PC-9 (cell line): ENCODE results near the gene SLC10A6. TPM values are rescaled to one million over a fixed set of nuclear protein-coding genes. Genes with fewer than 3 reads are reported as not detected.

ENCODE experiments used
- BruUV-seq: library from RNA; stranded (reverse); fragments of 400-500 nt; replicated peaks from 2 replicates; lab custom pipeline; 2021; lab: Mats Ljungman, UMichigan
- CTCF ChIA-PET: fragments of 300-600 bp; sonication (Branson Sonifier 250); formaldehyde crosslinking; loops from one replicate; lab custom pipeline; 2022; ENCODE audit warnings: antibody characterized with exemption; lab: Charles Lee
- POLR2A ChIA-PET: fragments of 300-600 bp; sonication (Branson Sonifier 250); formaldehyde crosslinking; loops from one replicate; lab custom pipeline; 2022; ENCODE audit warnings: antibody characterized with exemption; ENCODE audit not compliant: unreplicated experiment; lab: Charles Lee
- DNase-seq, 2 experiments: peaks; one replicate each; pipeline versions ENCODE4 v3.0.0 to v3.0.0-alpha.2; 2015 to 2022; ENCODE audit warnings: mixed read lengths in 1 of 2
- H2AFZ ChIP-seq: fragments of 200-600 bp; sonication (generic); 2 replicates; pipeline ENCODE4 v1.8.1; 2017; ENCODE audit warnings: antibody characterized with exemption
- H3F3A ChIP-seq: fragments of 200-600 bp; sonication (generic); 2 replicates; pipeline ENCODE4 v1.8.1; 2017; ENCODE audit warnings: antibody characterized with exemption, mild to moderate bottlenecking, low read depth; ENCODE audit not compliant: insufficient read depth
- H3K27ac ChIP-seq: fragments of 200-600 bp; sonication (generic); 2 replicates; pipeline ENCODE4 v1.6.1; 2016; ENCODE audit warnings: mixed run types
- H3K27me3 ChIP-seq: fragments of 200-600 bp; sonication (generic); 2 replicates; pipeline ENCODE4 v1.6.1; 2016; ENCODE audit warnings: low read depth, mixed run types; ENCODE audit not compliant: insufficient read depth
- H3K36me3 ChIP-seq: fragments of 200-600 bp; sonication (generic); 2 replicates; pipeline ENCODE4 v1.6.1; 2016; ENCODE audit warnings: low read depth, mixed run types
- H3K4me1 ChIP-seq: fragments of 200-600 bp; sonication (generic); replicated peaks from 2 replicates; pipeline ENCODE4 v1.6.1; 2016; ENCODE audit warnings: mixed run types; ENCODE audit not compliant: insufficient read depth
- H3K4me2 ChIP-seq: fragments of 200-600 bp; sonication (generic); 2 replicates; pipeline ENCODE4 v1.6.1; 2017; ENCODE audit warnings: mixed run types
- H3K4me3 ChIP-seq: fragments of 200-600 bp; sonication (generic); 2 replicates; pipeline ENCODE4 v1.6.1; 2016; ENCODE audit warnings: mixed run types
- H3K79me2 ChIP-seq: fragments of 200-600 bp; sonication (generic); 2 replicates; pipeline ENCODE4 v1.6.1; 2017; ENCODE audit warnings: low read depth, mixed run types
- H3K9me2 ChIP-seq: fragments of 200-600 bp; sonication (generic); 2 replicates; pipeline ENCODE4 v1.8.1; 2017; ENCODE audit warnings: mild to moderate bottlenecking; ENCODE audit not compliant: insufficient read depth
- H3K9me3 ChIP-seq: fragments of 200-600 bp; sonication (generic); 2 replicates; pipeline ENCODE4 v1.8.1; 2016; ENCODE audit warnings: low read depth; ENCODE audit not compliant: insufficient read depth
- H4K20me1 ChIP-seq: fragments of 200-600 bp; sonication (generic); 2 replicates; pipeline ENCODE4 v1.8.1; 2017; ENCODE audit not compliant: insufficient read depth
- EZH2 ChIP-seq: fragments of 200-600 bp; sonication (generic); IDR thresholded peaks from 2 replicates; pipeline ENCODE4 v1.8.0; 2017; ENCODE audit warnings: antibody characterized with exemption, low read depth
- intact Hi-C: fragments of 100-400 bp; cut with micrococcal nuclease; formaldehyde crosslinking; loops from one replicate; pipeline ENCODE4 v1.10.0; 2022; ENCODE audit not compliant: unreplicated experiment
- total RNA-seq: library from RNA; stranded (reverse); gene quantifications from 2 replicates; pipeline ENCODE4 v1.2.3, GENCODE V29; 2021
- TF ChIP-seq, protein P1 (sequence below): fragments of 200-600 bp; sonication (generic); conservative IDR thresholded peaks from 2 replicates; pipeline ENCODE4 v1.6.1; 2017; ENCODE audit warnings: mixed run types, antibody characterized with exemption, mild to moderate bottlenecking, moderate library complexity

Gene SLC10A6
- total RNA-seq, 1 experiment from 2014 or later: not detected

DNA sequence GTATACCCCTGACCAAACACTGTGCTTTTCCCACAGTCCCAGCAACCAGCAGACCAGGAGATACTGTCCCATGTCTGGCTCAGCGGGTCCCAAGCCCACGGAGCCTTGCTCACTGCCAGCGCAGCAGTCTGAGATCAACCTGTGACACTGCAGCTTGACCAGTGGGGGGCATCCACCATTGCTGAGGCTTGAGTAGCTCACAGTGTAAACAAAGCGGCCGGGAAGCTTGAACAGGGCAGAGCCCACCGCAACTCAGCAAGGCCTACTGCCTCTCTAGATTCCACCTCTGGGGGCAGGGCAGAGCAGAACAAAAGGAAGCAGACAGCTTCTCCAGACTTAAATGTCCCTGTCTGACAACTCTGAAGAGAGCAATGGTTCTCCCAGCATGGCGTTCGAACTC lies 58.1 kb downstream of the SLC10A6 start:
- Histone ChIP-seq H3K27ac (no peak overlapping the region), H3K4me1 (no peaks in the 10 kb centered on the region), H3K36me3 (no peaks in the 10 kb centered on the region), H3F3A (no peaks in the 10 kb centered on the region), H3K27me3 (no peaks in the 10 kb centered on the region), H3K4me3 (no peak overlapping the region), H3K79me2 (no peaks in the 10 kb centered on the region), H3K4me2 (no peak overlapping the region), H3K9me3 (no peaks in the 10 kb centered on the region), H4K20me1 (no peaks in the 10 kb centered on the region), H2AFZ (no peak overlapping the region), H3K9me2 (no peaks in the 10 kb centered on the region)
- CTCF ChIA-PET: interaction anchor here (0.6 kb wide), 1 partner anchor 59 kb away, joined by 3 read pairs; no protein-coding TSS in a partner anchor
- no TSS peak for BruUV-seq
- intact Hi-C loops: no loop called here
- TF ChIP-seq, protein P1, sequence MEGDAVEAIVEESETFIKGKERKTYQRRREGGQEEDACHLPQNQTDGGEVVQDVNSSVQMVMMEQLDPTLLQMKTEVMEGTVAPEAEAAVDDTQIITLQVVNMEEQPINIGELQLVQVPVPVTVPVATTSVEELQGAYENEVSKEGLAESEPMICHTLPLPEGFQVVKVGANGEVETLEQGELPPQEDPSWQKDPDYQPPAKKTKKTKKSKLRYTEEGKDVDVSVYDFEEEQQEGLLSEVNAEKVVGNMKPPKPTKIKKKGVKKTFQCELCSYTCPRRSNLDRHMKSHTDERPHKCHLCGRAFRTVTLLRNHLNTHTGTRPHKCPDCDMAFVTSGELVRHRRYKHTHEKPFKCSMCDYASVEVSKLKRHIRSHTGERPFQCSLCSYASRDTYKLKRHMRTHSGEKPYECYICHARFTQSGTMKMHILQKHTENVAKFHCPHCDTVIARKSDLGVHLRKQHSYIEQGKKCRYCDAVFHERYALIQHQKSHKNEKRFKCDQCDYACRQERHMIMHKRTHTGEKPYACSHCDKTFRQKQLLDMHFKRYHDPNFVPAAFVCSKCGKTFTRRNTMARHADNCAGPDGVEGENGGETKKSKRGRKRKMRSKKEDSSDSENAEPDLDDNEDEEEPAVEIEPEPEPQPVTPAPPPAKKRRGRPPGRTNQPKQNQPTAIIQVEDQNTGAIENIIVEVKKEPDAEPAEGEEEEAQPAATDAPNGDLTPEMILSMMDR: no peak
- TF ChIP-seq EZH2: no peak
- POLR2A ChIA-PET: no interaction called here
- no peak for DNase-seq

- H2AFZ ChIP-seq: no peak overlapping the region
- no peaks in the 10 kb centered on the region for H3K36me3 ChIP-seq
- intact Hi-C loops: no loop called here
- H4K20me1 ChIP-seq: no peaks in the 10 kb centered on the region
- H3K4me1 ChIP-seq: no peaks in the 10 kb centered on the region
- no peak overlapping the region for H3K27ac ChIP-seq
- no peaks in the 10 kb centered on the region for H3K9me2 ChIP-seq
- H3F3A ChIP-seq: no peaks in the 10 kb centered on the region
- ChIA-PET POLR2A (no interaction called here), CTCF (no interaction called here)
- H3K4me2 ChIP-seq: no peak overlapping the region
- no peaks in the 10 kb centered on the region for H3K9me3 ChIP-seq
- BruUV-seq: no TSS peak
- no peaks in the 10 kb centered on the region for H3K79me2 ChIP-seq
- no peak overlapping the region for H3K4me3 ChIP-seq
- TF ChIP-seq EZH2: no peak
- TF ChIP-seq, protein P1: no peak
- H3K27me3 ChIP-seq: no peaks in the 10 kb centered on the region
- no peak for DNase-seq
Measured at GRCh38 chr4:86788826-86789225, 60.4 kb downstream of the SLC10A6 start.

- ChIA-PET CTCF (interaction anchor here (0.6 kb wide), 1 partner anchor 42 kb away, joined by 5 read pairs; no protein-coding TSS in a partner anchor), POLR2A (no interaction called here)
- no peak for DNase-seq
- no peak overlapping the region for H3K27ac ChIP-seq
- intact Hi-C loops: no loop called here
- no peaks in the 10 kb centered on the region for H3K36me3 ChIP-seq
- no peaks in the 10 kb centered on the region for H3K9me3 ChIP-seq
- H3K79me2 ChIP-seq: no peaks in the 10 kb centered on the region
- H4K20me1 ChIP-seq: no peaks in the 10 kb centered on the region
- no peaks in the 10 kb centered on the region for H3K27me3 ChIP-seq
- no peaks in the 10 kb centered on the region for H3K4me1 ChIP-seq
- no TSS peak for BruUV-seq
- no peak overlapping the region for H2AFZ ChIP-seq
- TF ChIP-seq, protein P1: no peak
- TF ChIP-seq EZH2: no peak
- H3K4me2 ChIP-seq: no peak overlapping the region
- H3F3A ChIP-seq: no peaks in the 10 kb centered on the region
- no peak overlapping the region for H3K4me3 ChIP-seq
- H3K9me2 ChIP-seq: no peaks in the 10 kb centered on the region
Measured at GRCh38 chr4:86778175-86778574, 71.0 kb downstream of the SLC10A6 start.
